MM.1S (cell line): Measurements from ENCODE around the gene CYRIA.

Source experiments
- DNase-seq: peaks from one replicate; pipeline ENCODE4 v3.0.0-alpha.2; 2015
- H2AFZ ChIP-seq: fragments of 300-600 bp; sonication (generic); 2 replicates; pipeline ENCODE4 v1.6.0; 2016; ENCODE audit warnings: antibody characterized with exemption, low read length
- H3F3A ChIP-seq: fragments of 300-600 bp; sonication (generic); 2 replicates; pipeline ENCODE4 v1.6.1; 2016; ENCODE audit warnings: mild to moderate bottlenecking, antibody characterized with exemption, low read length, moderate library complexity, mixed read lengths; ENCODE audit not compliant: insufficient read depth
- H3K27ac ChIP-seq: fragments of 300-600 bp; sonication (generic); 2 replicates; pipeline ENCODE4 v1.5.1; 2016; ENCODE audit warnings: mild to moderate bottlenecking, low read length
- H3K27me3 ChIP-seq: fragments of 300-600 bp; sonication (generic); replicated peaks from 2 replicates; pipeline ENCODE4 v1.6.0; 2016; ENCODE audit warnings: low read length; ENCODE audit not compliant: insufficient read depth
- H3K36me3 ChIP-seq: fragments of 300-600 bp; sonication (generic); replicated peaks from 2 replicates; pipeline ENCODE4 v1.6.1; 2016; ENCODE audit warnings: mild to moderate bottlenecking, low read length, mixed read lengths; ENCODE audit not compliant: insufficient read depth
- H3K4me1 ChIP-seq: fragments of 300-600 bp; sonication (generic); 2 replicates; pipeline ENCODE4 v1.6.1; 2016; ENCODE audit warnings: low read length, mixed read lengths
- H3K4me2 ChIP-seq: fragments of 300-600 bp; sonication (generic); 2 replicates; pipeline ENCODE4 v1.6.0; 2016; ENCODE audit warnings: low read depth, low read length
- H3K4me3 ChIP-seq: fragments of 300-600 bp; sonication (generic); 2 replicates; pipeline ENCODE4 v1.5.1; 2016; ENCODE audit warnings: low read length, mixed read lengths
- H3K79me2 ChIP-seq: fragments of 300-600 bp; sonication (generic); 2 replicates; pipeline ENCODE4 v1.6.1; 2016; ENCODE audit warnings: mixed run types, low read length, mixed read lengths
- H3K9ac ChIP-seq: fragments of 300-600 bp; sonication (generic); 2 replicates; pipeline ENCODE4 v1.6.1; 2016; ENCODE audit warnings: low read length, mixed read lengths
- H3K9me2 ChIP-seq: fragments of 300-600 bp; sonication (generic); replicated peaks from 2 replicates; pipeline ENCODE4 v1.6.1; 2016; ENCODE audit warnings: mild to moderate bottlenecking, low read length, mixed read lengths; ENCODE audit not compliant: insufficient read depth
- H3K9me3 ChIP-seq: fragments of 300-600 bp; sonication (generic); replicated peaks from 2 replicates; pipeline ENCODE4 v1.6.1; 2016; ENCODE audit warnings: mild to moderate bottlenecking, low read length, mixed read lengths; ENCODE audit not compliant: insufficient read depth
- H4K20me1 ChIP-seq: fragments of 300-600 bp; sonication (generic); 2 replicates; pipeline ENCODE4 v1.6.1; 2016; ENCODE audit warnings: mild to moderate bottlenecking, low read length, moderate library complexity, mixed read lengths; ENCODE audit not compliant: insufficient read depth
- EZH2 ChIP-seq: fragments of 300-600 bp; sonication (generic); optimal IDR thresholded peaks from 2 replicates; pipeline ENCODE3; 2017; ENCODE audit warnings: low read depth, mild to moderate bottlenecking, antibody characterized with exemption, low read length, mixed read lengths
- EZH2phosphoT487 ChIP-seq: fragments of 300-600 bp; sonication (generic); IDR thresholded peaks from 2 replicates; pipeline ENCODE4 v1.6.1; 2018; ENCODE audit warnings: antibody characterized with exemption, low read length
- TF ChIP-seq, protein P1 (sequence below): fragments of 300-600 bp; sonication (generic); IDR thresholded peaks from 2 replicates; pipeline ENCODE4 v1.5.1; 2016; ENCODE audit warnings: antibody characterized with exemption, low read length, mixed read lengths

The CYRIA gene

GRCh38 chr2:16657671-16658070, 8.0 kb downstream of the CYRIA start:
- H3K4me1 ChIP-seq = peaks cover 30% of the 10 kb centered on the region
- H3K4me2 ChIP-seq = no peak overlapping the region
- no peak overlapping the region for H3K4me3 ChIP-seq
- no peaks in the 10 kb centered on the region for H3K9me3 ChIP-seq
- H3K27ac ChIP-seq = no peak overlapping the region
- no peak overlapping the region for H3K9ac ChIP-seq
- no peak for DNase-seq
- TF ChIP-seq EZH2phosphoT487 (no peak), EZH2 (no peak)
- TF ChIP-seq, protein P1, sequence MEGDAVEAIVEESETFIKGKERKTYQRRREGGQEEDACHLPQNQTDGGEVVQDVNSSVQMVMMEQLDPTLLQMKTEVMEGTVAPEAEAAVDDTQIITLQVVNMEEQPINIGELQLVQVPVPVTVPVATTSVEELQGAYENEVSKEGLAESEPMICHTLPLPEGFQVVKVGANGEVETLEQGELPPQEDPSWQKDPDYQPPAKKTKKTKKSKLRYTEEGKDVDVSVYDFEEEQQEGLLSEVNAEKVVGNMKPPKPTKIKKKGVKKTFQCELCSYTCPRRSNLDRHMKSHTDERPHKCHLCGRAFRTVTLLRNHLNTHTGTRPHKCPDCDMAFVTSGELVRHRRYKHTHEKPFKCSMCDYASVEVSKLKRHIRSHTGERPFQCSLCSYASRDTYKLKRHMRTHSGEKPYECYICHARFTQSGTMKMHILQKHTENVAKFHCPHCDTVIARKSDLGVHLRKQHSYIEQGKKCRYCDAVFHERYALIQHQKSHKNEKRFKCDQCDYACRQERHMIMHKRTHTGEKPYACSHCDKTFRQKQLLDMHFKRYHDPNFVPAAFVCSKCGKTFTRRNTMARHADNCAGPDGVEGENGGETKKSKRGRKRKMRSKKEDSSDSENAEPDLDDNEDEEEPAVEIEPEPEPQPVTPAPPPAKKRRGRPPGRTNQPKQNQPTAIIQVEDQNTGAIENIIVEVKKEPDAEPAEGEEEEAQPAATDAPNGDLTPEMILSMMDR = no peak
- no peaks in the 10 kb centered on the region for H3F3A ChIP-seq
- no peaks in the 10 kb centered on the region for H3K36me3 ChIP-seq
- no peaks in the 10 kb centered on the region for H4K20me1 ChIP-seq
- no peaks in the 10 kb centered on the region for H3K79me2 ChIP-seq
- H3K9me2 ChIP-seq = no peaks in the 10 kb centered on the region
- no peak overlapping the region for H2AFZ ChIP-seq
- no peaks in the 10 kb centered on the region for H3K27me3 ChIP-seq

DNA sequence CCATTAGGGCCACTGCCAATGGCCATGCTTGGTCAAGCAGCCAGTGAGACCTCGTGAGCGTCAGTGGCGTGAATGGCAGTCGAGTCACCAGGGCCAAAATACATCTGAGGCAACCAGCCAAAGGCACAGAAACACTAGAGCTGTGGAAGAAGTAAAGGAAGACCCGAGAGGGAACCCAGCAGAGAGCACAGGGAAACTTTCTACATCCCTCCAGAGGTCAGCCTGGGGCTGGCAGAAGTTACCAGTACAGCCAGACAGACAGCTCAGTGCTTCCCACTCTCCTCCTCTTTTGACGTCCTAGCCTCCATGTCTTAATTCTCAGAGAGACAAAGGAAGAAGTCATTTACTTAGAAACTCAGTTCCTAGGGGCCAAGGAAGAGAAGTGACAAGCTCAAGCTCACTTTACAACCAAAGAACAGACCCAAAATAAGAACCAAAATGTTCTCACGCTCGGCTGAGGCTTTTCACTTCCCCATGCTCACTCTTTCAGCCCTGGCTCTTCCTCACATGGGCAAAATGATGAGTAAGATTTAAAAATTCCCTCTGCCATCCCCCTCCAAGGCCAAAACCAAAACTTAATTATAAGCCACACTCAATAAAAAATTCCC, 8.7 kb downstream of the CYRIA start:
- no peaks in the 10 kb centered on the region for H3K36me3 ChIP-seq
- no peaks in the 10 kb centered on the region for H3K79me2 ChIP-seq
- no peak for TF ChIP-seq EZH2phosphoT487
- TF ChIP-seq EZH2 = no peak
- no peak for DNase-seq
- no peaks in the 10 kb centered on the region for H3F3A ChIP-seq
- peak overlapping the region; percentile 39; the same call in 1 of the 2 replicates for H2AFZ ChIP-seq
- H3K9ac ChIP-seq = no peak overlapping the region
- peaks cover 30% of the 10 kb centered on the region for H3K4me1 ChIP-seq
- H3K27ac ChIP-seq = peak overlapping the region; percentile 59; the same call in 1 of the 2 replicates
- no peaks in the 10 kb centered on the region for H3K27me3 ChIP-seq
- H4K20me1 ChIP-seq = no peaks in the 10 kb centered on the region
- H3K4me3 ChIP-seq = no peak overlapping the region
- peak overlapping the region; percentile 17; the same call in 1 of the 2 replicates for H3K4me2 ChIP-seq
- no peaks in the 10 kb centered on the region for H3K9me2 ChIP-seq
- H3K9me3 ChIP-seq = no peaks in the 10 kb centered on the region

- H3K27me3 ChIP-seq = no peaks in the 10 kb centered on the region
- peak overlapping the region; percentile 59; the same call in 1 of the 2 replicates for H3K27ac ChIP-seq
- H3F3A ChIP-seq = no peaks in the 10 kb centered on the region
- peaks cover 30% of the 10 kb centered on the region for H3K4me1 ChIP-seq
- H2AFZ ChIP-seq = 0 out of 2 replicates have a peak overlapping the region, but pooled peaks have one; percentile 39
- no peaks in the 10 kb centered on the region for H3K36me3 ChIP-seq
- H3K9me3 ChIP-seq = no peaks in the 10 kb centered on the region
- no peak overlapping the region for H3K9ac ChIP-seq
- TF ChIP-seq EZH2phosphoT487 (no peak), EZH2 (no peak)
- TF ChIP-seq, protein P1 = no peak
- no peak overlapping the region for H3K4me3 ChIP-seq
- peak overlapping the region; percentile 17; the same call in 1 of the 2 replicates for H3K4me2 ChIP-seq
- no peaks in the 10 kb centered on the region for H3K79me2 ChIP-seq
- H3K9me2 ChIP-seq = no peaks in the 10 kb centered on the region
- no peak for DNase-seq
- no peaks in the 10 kb centered on the region for H4K20me1 ChIP-seq
Measured at GRCh38 chr2:16655905-16656642, 9.6 kb downstream of the CYRIA start.
